Stimulated activated memory B cell treated with anti-CD40 and anti-IgM and Interleukin-4, amounts not matched to agents 10 μg/mL and 1 μg/mL and 100 μg/mL, for 72 hours (primary cell): ENCODE measurements around the gene PRLR.

Experiments
- ATAC-seq: fragments of 150-1000 bp; cut with Tn5 transposase; 2 replicates; pipeline ENCODE4 v1.10.0; 2021
- H3K27ac Mint-ChIP-seq: one replicate; pipeline ENCODE4 v1.8.0; 2022; ENCODE audit warnings: mild to moderate bottlenecking, mixed read lengths
- H3K27me3 Mint-ChIP-seq: one replicate; pipeline ENCODE4 v1.8.0; 2022; ENCODE audit warnings: mixed read lengths
- H3K36me3 Mint-ChIP-seq: one replicate; pipeline ENCODE4 v1.8.0; 2022; ENCODE audit warnings: mixed read lengths
- H3K4me1 Mint-ChIP-seq: one replicate; pipeline ENCODE4 v1.8.0; 2022; ENCODE audit warnings: mixed read lengths
- H3K4me3 Mint-ChIP-seq: one replicate; pipeline ENCODE4 v1.8.0; 2022; ENCODE audit warnings: mild to moderate bottlenecking, moderate library complexity, mixed read lengths
- H3K9me3 Mint-ChIP-seq: one replicate; pipeline ENCODE4 v1.8.0; 2022; ENCODE audit warnings: mixed read lengths

PRLR gene

DNA sequence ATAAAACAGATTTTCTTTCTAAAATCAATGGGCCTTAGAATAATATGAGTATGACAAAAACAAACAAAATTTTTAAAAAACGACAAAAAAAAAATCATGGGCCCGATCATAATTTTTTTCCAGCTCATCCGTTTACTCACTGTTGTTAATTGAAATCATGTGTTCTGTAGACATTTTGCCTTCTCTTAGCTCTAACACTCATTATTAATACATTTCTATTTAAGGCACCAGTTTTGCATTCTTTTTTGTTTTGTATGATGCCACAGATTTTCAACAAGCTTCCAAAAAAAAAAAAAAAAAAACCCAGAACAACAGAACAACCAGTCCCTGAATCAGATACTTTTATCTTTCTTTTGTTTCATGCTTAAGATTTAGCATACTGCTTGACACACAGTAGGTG is 86.4 kb downstream of the PRLR start:
- Mint-ChIP-seq H3K9me3 (no peaks in the 10 kb centered on the region), H3K4me1 (no peaks in the 10 kb centered on the region), H3K4me3 (no peak overlapping the region), H3K27me3 (no peaks in the 10 kb centered on the region), H3K36me3 (no peaks in the 10 kb centered on the region), H3K27ac (no peak overlapping the region)
- ATAC-seq: no peak

- H3K27me3 Mint-ChIP-seq: no peaks in the 10 kb centered on the region
- peak; percentile 16 for ATAC-seq
- no peaks in the 10 kb centered on the region for H3K36me3 Mint-ChIP-seq
- no peaks in the 10 kb centered on the region for H3K9me3 Mint-ChIP-seq
- H3K4me3 Mint-ChIP-seq: no peak overlapping the region
- no peak overlapping the region for H3K27ac Mint-ChIP-seq
- H3K4me1 Mint-ChIP-seq: no peaks in the 10 kb centered on the region
These were observed 88.5 kb downstream of the PRLR start for GRCh38 chr5:35141739-35142138.

- Mint-ChIP-seq H3K27ac (no peak overlapping the region), H3K4me3 (no peak overlapping the region), H3K27me3 (no peaks in the 10 kb centered on the region), H3K9me3 (no peaks in the 10 kb centered on the region), H3K4me1 (no peaks in the 10 kb centered on the region), H3K36me3 (no peaks in the 10 kb centered on the region)
- ATAC-seq: no peak
These were observed 92.1 kb downstream of the PRLR start for GRCh38 chr5:35138232-35138631.

DNA sequence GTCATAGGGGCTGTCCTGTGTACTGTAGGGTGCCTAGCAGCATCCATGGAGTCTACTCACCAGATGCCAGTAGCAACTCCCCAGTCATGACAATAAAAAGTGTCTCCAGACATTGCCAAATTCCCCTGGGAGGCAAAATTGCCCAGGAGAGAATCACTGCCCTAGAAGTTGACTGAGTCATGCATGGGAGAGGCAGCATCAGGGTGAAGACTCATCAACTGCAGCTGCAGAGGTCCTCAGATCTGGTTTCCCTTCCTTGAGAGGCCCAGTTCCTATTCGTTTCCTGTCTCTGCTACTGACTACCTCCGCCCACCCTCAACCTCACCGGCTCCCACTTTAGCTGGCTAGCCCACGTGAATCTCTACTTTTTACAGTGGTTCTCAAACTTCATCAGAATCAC is 93.9 kb downstream of the PRLR start:
- Mint-ChIP-seq H3K27me3 (no peaks in the 10 kb centered on the region), H3K4me3 (no peak overlapping the region), H3K4me1 (no peaks in the 10 kb centered on the region), H3K27ac (no peak overlapping the region), H3K9me3 (no peaks in the 10 kb centered on the region), H3K36me3 (no peaks in the 10 kb centered on the region)
- ATAC-seq: peak; percentile 60

- H3K27ac Mint-ChIP-seq: no peak overlapping the region
- H3K4me1 Mint-ChIP-seq: no peaks in the 10 kb centered on the region
- no peak overlapping the region for H3K4me3 Mint-ChIP-seq
- no peak for ATAC-seq
- H3K9me3 Mint-ChIP-seq: no peaks in the 10 kb centered on the region
- no peaks in the 10 kb centered on the region for H3K27me3 Mint-ChIP-seq
- H3K36me3 Mint-ChIP-seq: no peaks in the 10 kb centered on the region
These were observed 95.0 kb downstream of the PRLR start for GRCh38 chr5:35135239-35135700.

DNA sequence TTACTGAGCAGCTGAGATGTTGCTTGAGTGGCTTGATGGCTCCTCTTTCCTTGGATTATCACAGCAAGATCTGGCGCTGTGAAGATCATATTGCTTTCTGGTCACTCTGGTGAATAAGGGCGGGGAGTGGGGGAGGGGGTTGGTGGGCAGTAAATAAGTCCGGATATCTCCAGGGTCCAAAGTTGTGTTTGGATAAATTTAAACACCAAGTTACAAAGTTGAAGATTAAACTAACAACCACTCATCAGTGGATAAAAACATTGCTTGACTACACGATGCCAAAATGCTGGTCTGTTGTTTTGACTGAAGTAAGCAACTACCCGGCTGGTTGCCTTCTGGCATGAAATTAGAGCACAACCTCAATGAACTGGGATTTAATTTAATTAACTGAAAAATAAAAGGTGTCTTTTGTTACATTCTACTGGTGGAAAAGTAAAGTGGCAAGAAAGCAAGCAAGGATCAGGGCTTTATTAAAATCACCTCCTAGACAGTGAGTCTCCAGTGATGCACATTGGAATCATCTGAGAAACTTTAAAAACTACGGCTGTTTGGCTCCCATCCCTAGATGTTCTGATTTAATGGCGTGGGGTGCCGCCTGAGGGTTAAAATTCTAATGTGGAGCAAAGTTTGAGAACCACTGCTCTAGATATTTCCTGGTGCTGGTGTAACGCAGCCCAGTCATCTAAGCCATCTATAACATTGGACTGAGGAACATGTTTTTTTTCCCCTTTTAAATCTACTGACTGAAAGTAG is 95.8 kb downstream of the PRLR start:
- Mint-ChIP-seq H3K36me3 (no peaks in the 10 kb centered on the region), H3K27ac (no peak overlapping the region), H3K4me1 (no peaks in the 10 kb centered on the region), H3K4me3 (no peak overlapping the region), H3K27me3 (no peaks in the 10 kb centered on the region), H3K9me3 (no peaks in the 10 kb centered on the region)
- no peak for ATAC-seq

DNA sequence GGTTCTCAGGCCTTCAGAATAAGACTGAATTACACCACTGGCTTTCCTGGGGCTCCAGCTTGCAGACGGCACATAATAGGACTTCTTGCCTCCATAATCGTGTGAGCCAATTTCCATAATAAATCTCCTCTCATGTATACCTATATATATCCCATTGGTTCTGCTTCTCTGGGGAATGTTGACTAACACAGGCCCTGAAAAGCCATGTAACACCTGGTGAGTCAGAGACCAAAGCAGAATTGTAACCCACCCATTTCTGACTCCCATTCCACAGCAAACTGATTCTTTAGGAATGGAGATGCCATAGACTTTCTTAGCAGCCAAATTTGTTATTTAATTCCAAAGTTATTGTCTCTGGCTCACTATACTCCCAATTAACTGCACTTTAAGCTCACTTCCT is 97.1 kb downstream of the PRLR start:
- H3K27ac Mint-ChIP-seq: no peak overlapping the region
- H3K27me3 Mint-ChIP-seq: no peaks in the 10 kb centered on the region

GRCh38 chr5:35131723-35132122 is 98.6 kb downstream of the PRLR start:
- Mint-ChIP-seq H3K4me1 (no peaks in the 10 kb centered on the region), H3K27me3 (peaks cover 11% of the 10 kb centered on the region), H3K4me3 (no peak overlapping the region), H3K27ac (no peak overlapping the region), H3K36me3 (no peaks in the 10 kb centered on the region), H3K9me3 (peaks cover 2% of the 10 kb centered on the region)
- no peak for ATAC-seq

More for the DNA sequence above, 97.1 kb downstream of the PRLR start:
- no peak for ATAC-seq
- no peaks in the 10 kb centered on the region for H3K36me3 Mint-ChIP-seq
- no peaks in the 10 kb centered on the region for H3K4me1 Mint-ChIP-seq
- H3K4me3 Mint-ChIP-seq: no peak overlapping the region
- H3K9me3 Mint-ChIP-seq: no peaks in the 10 kb centered on the region

GRCh38 chr5:35129921-35130485 is 100.3 kb downstream of the PRLR start:
- no peak for ATAC-seq
- Mint-ChIP-seq H3K27ac (no peak overlapping the region), H3K4me3 (no peak overlapping the region), H3K36me3 (no peaks in the 10 kb centered on the region), H3K27me3 (peaks cover 11% of the 10 kb centered on the region), H3K4me1 (no peaks in the 10 kb centered on the region), H3K9me3 (peaks cover 2% of the 10 kb centered on the region)

- Mint-ChIP-seq H3K4me1 (no peaks in the 10 kb centered on the region), H3K36me3 (no peaks in the 10 kb centered on the region), H3K4me3 (no peak overlapping the region), H3K9me3 (peaks cover 2% of the 10 kb centered on the region), H3K27me3 (peaks cover 11% of the 10 kb centered on the region), H3K27ac (no peak overlapping the region)
- no peak for ATAC-seq
These were observed 101.0 kb downstream of the PRLR start for GRCh38 chr5:35129276-35129675.

DNA sequence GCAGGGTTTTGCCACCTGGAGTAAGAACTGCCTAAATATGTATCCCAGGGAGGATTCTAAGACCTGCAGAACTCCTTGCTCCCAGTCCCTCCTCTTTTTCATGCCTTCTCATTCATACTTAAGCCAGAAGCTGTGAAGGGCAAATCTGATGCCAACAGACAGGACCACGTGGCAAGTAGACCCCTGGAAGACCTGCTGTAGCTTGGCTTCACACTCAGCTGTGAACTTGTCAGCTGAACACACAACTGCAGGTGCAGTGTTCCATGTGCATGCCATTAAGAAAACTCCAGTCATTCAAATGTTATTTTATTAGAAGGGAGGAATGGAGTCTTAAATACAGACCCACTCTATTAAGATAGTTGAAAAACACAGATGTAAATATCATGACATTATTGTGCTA is 103.3 kb downstream of the PRLR start:
- Mint-ChIP-seq H3K27me3 (peaks cover 11% of the 10 kb centered on the region), H3K27ac (no peak overlapping the region), H3K9me3 (peaks cover 2% of the 10 kb centered on the region), H3K36me3 (no peaks in the 10 kb centered on the region), H3K4me1 (no peaks in the 10 kb centered on the region), H3K4me3 (no peak overlapping the region)
- no peak for ATAC-seq

- Mint-ChIP-seq H3K36me3 (no peaks in the 10 kb centered on the region), H3K27ac (no peak overlapping the region), H3K4me3 (no peak overlapping the region), H3K27me3 (peaks cover 11% of the 10 kb centered on the region), H3K9me3 (peaks cover 2% of the 10 kb centered on the region), H3K4me1 (no peaks in the 10 kb centered on the region)
- ATAC-seq: no peak
These were observed 104.5 kb downstream of the PRLR start for GRCh38 chr5:35125746-35126145.

DNA sequence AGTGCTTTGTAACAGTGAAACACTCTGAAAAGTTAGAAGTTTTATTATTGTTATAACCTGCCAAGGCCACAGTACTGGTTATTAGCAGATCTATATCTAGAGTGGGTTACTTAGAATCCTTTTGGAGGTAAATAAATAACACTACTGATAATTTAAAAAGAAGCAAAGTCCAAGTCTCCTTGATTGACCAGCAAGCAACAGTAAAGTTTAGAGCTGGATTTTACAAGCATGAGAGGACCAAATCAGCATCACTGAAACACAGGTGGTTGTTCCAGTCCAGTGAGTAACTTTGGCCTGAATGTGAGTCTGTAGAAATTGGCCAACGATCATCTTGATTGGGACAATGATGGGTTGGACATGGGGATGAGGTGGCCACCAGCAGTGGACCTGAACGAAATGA is 105.4 kb downstream of the PRLR start:
- Mint-ChIP-seq H3K4me3 (no peak overlapping the region), H3K9me3 (peaks cover 2% of the 10 kb centered on the region), H3K27ac (no peak overlapping the region), H3K4me1 (no peaks in the 10 kb centered on the region), H3K27me3 (peaks cover 11% of the 10 kb centered on the region), H3K36me3 (no peaks in the 10 kb centered on the region)
- ATAC-seq: no peak

DNA sequence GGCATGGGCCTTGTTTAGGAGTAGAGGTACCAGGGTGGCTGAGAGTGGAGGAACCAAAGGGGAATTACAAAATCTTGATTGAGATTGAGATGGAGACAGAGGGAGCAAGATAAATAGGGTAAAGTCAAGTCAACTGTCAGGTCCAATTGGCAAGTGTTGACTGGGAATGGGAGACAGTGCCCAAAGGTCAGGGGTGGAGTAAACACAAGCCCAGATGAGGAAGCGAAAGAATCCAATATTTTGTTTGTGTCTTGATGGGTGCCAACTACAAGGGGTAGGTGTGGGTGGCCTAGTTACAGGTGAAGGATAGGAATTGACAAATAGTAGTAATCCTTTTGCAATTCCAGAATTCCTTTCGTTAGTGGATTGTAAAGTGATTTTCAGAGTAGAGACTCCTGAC is 107.5 kb downstream of the PRLR start:
- no peak for ATAC-seq
- Mint-ChIP-seq H3K27ac (no peak overlapping the region), H3K9me3 (peaks cover 2% of the 10 kb centered on the region), H3K4me3 (no peak overlapping the region), H3K36me3 (no peaks in the 10 kb centered on the region), H3K4me1 (no peaks in the 10 kb centered on the region), H3K27me3 (peaks cover 9% of the 10 kb centered on the region)

DNA sequence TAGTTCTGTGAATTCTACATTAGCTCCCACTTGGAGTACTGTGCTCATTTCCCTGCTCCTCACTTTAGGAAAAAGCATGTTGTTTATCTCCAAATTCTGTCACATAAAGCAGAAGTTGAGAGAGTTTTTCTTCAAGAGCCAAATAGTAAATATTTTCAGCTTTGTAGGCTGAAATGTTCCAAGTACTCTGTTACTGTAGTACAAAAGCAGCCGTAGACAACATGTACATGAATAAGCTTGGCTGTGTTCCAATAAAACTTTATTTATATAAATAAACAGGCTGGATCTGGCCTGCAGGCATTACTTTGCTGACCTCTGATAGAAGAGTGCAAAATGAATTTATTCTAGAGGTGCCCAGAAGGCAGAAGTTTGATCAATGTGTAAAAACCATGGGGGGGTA is 109.6 kb downstream of the PRLR start:
- H3K4me1 Mint-ChIP-seq: no peaks in the 10 kb centered on the region

GRCh38 chr5:35117967-35118366 is 112.3 kb downstream of the PRLR start:
- Mint-ChIP-seq H3K36me3 (no peaks in the 10 kb centered on the region), H3K4me3 (no peak overlapping the region), H3K27ac (no peak overlapping the region), H3K9me3 (peaks cover 3% of the 10 kb centered on the region), H3K27me3 (peaks cover 9% of the 10 kb centered on the region), H3K4me1 (no peaks in the 10 kb centered on the region)
- peak; percentile 58 for ATAC-seq

More for the DNA sequence above, 109.6 kb downstream of the PRLR start:
- Mint-ChIP-seq H3K27ac (no peak overlapping the region), H3K27me3 (no peaks in the 10 kb centered on the region), H3K36me3 (no peaks in the 10 kb centered on the region), H3K4me3 (no peak overlapping the region), H3K9me3 (no peaks in the 10 kb centered on the region)
- ATAC-seq: no peak
